GM08714 (cell line): ENCODE measurements around the gene NTRK1.

ENCODE experiments used
- H3K4me3 ChIP-seq: fragments of 200-500 bp; sonication (Bioruptor generic); 2 replicates; pipeline ENCODE4 v1.5.1; 2014; ENCODE audit warnings: mild to moderate bottlenecking, low read length, inconsistent platforms
- ZNF274 ChIP-seq: IDR thresholded peaks from 2 replicates; pipeline ENCODE4 v1.6.1; 2012; ENCODE audit warnings: mild to moderate bottlenecking, low read depth, low read length

The NTRK1 gene

DNA sequence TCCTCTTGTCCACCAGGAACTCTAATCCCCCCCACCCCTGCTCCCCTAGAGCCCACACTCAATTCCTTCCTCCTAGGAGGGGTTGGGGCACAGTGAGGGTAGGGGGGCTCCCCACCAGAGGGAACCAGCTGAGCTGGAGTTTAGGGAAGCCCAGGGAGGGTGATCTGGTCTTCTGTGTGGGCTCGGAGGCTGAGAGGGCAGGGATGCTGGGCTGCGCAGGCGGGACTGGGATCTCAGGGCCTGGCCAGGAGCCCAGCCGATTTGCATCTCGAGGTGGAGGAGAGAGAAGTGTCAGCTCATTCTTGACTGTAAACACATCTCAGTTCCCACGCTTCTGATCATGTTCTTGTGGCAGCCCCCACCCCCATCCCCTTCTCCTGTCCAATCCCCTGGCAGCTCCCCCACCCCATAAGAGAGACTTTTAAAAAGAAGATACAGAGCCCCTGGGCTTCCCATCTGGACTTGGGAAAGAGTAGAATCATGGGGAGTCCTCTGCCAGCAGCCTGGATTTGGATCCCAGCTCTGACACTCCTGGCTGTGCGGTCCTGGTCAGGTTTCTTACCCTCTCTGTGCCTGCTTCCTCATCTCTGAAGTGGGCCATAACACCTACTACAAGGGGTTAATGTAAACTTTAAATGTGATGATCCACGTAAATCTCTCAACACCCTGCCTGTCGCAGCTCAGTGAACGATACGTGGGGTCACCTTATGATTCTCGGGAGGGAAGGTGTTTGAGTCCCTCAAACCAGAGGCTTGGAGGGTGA lies 39.5 kb downstream of the NTRK1 start:
- no peak for TF ChIP-seq ZNF274
- no peak overlapping the region for H3K4me3 ChIP-seq

DNA sequence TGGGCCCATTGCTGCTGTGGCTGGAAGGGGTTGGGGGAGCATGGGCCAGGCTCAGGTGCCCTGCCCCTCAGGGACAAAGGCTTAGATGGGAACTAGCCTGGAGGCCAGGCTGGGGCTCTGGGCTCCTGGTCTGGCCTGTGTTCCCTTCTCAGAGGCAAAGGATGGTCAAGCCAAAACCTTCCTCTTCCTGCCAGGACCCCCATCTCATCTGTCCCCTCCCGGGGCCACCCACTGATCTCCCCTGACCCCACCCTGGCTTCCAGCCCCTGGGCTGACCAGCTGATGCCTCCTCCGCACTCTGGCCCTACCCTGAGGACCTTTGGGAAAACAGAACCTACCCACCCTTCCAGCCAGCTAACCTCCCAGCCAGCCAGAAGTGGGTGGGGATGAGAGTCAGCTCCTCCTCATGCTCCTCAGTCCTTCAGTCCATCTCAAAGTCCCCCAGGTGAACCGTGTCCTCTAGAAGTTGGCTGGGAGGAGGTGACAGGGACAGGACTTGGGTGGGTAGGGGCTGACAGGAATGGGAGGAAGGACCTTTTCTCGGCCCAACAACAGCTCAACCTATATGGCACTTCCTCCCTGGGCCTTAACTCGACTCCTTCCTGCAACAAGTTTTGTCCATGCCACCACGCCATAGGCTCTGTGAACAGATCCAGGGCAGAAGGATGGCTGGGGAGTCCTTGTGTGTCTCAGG lies 40.4 kb downstream of the NTRK1 start:
- H3K4me3 ChIP-seq: no peak overlapping the region
- no peak for TF ChIP-seq ZNF274

DNA sequence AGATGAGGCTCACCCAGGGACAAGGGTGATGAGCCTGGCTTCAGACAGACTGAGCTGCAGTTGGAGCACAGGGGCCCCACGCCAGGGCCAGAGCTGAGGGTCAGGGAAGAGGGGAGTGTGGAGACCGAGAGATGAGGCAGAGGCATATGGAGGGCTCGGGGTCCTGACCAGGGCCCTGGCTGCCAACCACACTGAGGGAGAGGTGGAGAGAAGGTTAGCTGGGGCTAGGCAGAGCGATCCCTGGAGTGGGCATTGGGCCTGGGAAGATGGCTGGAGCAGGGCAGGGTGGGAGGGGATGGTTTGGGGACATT lies 40.9 kb downstream of the NTRK1 start:
- no peak for TF ChIP-seq ZNF274
- H3K4me3 ChIP-seq: no peak overlapping the region

DNA sequence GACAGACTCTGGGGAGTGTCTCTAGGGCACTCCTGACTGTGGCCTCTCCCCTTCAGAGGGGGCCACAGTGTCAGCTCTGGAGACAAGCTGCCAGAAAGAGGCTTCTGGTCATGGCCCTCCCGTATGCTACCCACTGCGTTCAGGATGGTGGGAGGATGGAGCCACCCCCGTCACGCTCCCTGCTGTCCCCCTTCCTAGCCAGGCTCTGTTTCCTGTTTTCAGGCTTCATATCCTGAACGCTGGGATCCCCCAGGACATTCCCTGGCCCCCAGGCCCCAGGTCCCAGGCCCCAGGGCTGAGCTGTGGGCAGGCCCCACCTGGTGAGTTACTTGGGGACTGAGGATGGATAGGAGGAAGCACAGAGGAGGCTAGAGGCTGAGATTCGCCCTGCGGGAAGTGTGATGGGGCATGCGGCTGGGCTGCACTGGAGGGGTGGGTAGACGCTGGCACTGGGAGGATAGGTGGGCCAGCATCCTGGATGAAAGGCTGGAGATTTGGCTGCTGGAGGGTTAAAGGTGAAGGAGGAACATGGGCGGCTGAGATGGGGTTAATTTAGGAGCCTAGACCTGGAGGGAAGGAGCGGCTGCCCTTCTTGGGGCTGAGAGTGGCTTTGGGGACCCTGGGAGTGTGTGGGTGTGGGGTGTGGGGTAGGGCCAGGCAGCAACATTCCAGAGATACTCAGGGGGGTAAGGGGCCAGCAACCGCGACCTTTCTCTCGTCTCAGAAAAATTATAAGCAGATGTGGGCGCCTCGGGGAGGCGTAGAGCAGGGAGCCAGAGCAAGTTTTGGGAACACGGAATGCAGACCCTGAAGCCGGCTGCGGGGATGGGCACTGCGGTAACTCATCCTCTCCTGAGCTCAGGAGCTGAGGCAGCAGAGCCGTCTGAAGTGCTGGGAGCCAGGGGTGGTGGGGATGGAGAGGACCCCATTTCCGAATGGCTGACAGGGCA lies 41.6 kb downstream of the NTRK1 start:
- H3K4me3 ChIP-seq: no peak overlapping the region
- TF ChIP-seq ZNF274: no peak

DNA sequence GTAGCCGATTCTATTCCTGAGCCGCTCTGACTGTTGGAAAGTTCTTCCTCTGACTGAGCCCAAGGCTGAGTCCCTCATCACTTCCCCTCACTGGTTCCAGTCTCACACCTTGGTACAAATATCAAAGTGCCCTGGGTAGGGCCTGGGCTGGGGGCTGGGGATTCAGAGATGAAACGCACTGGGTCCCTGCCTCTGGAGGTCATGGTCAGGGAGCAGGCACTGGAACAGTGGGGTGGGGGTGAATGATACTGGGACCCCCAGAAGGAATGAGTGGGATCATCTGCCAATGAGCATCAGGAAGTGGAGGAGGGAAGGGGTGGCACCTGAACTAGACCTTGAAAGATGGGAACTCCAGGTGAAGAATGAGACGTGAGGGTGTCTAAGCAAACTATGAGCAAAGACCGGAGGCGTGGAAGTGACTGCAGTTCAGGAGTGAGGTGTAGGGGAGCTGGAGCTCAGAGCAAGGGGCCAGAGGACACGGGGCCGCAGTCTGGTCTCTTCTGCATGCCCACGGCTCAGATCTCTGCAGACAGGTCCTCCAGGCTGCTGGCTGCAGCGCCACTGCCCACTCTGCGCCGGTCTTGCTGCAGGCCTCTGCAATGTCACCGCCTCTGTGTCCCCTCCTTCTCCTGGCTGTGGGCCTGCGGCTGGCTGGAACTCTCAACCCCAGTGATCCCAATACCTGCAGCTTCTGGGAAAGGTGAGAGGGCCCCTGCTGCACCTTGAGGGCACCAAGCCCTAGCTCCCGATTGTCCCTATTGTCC lies 42.8 kb downstream of the NTRK1 start:
- H3K4me3 ChIP-seq: no peak overlapping the region
- TF ChIP-seq ZNF274: no peak

DNA sequence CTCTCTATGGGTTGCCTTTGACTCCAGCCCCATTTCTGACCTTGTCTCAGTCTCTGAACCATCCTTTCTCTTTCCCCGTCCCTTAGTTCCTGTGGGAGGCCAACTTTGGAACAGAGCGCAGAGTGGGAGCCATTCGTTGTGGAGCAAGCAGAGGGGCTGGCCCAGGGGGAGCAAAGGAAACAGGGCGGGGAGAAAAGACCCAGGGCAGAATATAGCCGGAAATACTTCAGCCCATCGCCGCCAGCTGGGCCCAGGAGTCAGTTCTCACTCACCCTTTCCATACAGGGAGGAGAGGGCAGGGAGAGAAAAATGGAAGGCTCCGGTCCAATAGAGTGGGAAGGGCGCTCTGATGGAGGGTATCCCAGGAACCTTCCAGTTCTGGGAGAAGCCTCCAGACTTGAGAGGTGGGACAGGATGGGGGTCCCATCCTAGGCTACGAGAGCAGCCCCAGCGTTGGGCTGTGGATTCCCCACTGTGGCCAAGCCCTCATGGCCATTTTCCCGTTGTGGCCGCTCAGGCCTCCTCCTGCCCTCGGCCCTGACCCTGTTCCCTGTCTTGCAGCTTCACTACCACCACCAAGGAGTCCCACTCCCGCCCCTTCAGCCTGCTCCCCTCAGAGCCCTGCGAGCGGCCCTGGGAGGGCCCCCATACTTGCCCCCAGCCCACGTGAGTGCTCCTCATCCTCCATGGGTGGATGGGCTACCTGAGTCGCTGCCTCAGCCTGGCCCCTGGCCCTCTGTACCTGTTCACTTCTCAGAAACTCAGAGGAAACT lies 43.7 kb downstream of the NTRK1 start:
- H3K4me3 ChIP-seq: no peak overlapping the region
- TF ChIP-seq ZNF274: no peak

DNA sequence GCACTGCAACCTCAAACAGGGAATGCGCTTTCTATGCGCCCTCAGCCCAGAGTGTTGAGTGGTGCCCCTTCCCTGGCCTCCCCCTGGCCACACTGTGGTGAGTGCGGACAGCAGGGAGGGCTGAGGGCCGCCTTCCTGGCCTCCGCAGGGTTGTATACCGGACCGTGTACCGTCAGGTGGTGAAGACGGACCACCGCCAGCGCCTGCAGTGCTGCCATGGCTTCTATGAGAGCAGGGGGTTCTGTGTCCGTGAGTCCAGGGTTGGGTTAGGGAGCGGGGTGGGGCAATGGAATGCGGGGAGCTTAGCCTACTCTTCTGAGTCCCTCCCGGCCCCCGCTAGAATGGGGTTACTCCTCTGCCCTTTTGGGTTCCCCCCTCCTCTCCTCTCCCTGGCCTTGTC lies 44.5 kb downstream of the NTRK1 start:
- H3K4me3 ChIP-seq: no peak overlapping the region
- no peak for TF ChIP-seq ZNF274

DNA sequence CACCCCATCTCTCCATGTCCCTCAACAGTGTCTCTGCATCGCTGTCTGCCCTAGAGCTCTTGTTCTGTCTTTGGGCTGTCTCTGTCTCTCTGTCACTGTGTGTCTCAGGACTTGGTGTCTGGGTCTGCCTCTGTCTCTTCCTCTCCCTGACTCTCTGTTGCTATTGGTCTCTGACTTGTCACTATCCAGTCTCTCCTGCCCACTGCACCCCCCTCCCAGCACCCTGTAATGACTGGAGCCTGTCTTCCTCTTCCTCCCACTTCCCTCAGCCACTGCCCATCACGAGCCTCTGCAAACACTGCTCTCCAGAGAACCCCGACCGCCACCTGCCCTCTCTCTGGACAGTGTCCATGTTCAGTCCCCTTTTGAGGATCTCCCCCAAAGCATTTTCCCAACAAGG lies 45.0 kb downstream of the NTRK1 start:
- TF ChIP-seq ZNF274: no peak
- no peak overlapping the region for H3K4me3 ChIP-seq

DNA sequence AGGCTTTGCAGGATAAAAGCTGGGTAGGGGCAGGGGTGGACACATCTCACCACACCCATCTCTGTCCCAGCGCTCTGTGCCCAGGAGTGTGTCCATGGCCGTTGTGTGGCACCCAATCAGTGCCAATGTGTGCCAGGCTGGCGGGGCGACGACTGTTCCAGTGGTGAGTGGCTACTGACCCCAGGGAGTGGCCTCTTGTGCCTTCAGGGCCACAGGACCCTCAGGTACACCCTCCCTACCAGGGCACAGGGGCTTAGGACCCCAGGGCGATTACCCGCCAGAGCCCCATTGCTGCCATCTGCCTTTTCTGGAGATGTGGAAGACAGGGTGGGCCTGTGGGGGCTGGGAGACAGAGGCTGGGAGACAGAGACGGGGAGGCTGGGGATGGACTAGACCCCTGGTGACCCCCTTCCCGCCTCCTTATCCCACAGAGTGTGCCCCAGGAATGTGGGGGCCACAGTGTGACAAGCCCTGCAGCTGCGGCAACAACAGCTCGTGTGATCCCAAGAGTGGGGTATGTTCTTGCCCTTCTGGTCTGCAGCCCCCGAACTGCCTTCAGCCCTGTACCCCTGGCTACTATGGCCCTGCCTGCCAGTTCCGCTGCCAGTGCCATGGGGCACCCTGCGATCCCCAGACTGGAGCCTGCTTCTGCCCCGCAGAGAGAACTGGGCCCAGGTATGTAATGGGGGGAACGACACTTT lies 45.7 kb downstream of the NTRK1 start:
- TF ChIP-seq ZNF274: no peak
- no peak overlapping the region for H3K4me3 ChIP-seq

DNA sequence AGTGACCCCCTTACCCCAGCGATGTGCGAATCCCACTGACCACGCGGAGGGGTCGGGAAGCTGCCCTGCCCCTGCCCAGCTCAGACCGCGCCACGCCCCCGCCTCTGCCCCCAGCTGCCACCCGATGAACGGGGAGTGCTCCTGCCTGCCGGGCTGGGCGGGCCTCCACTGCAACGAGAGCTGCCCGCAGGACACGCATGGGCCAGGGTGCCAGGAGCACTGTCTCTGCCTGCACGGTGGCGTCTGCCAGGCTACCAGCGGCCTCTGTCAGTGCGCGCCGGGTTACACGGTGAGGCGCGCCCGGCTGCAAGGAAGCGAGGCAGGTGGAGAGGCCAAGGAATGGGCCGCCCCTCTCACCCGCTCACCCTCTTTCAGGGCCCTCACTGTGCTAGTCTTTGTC lies 47.9 kb downstream of the NTRK1 start:
- TF ChIP-seq ZNF274: no peak
- H3K4me3 ChIP-seq: no peak overlapping the region

DNA sequence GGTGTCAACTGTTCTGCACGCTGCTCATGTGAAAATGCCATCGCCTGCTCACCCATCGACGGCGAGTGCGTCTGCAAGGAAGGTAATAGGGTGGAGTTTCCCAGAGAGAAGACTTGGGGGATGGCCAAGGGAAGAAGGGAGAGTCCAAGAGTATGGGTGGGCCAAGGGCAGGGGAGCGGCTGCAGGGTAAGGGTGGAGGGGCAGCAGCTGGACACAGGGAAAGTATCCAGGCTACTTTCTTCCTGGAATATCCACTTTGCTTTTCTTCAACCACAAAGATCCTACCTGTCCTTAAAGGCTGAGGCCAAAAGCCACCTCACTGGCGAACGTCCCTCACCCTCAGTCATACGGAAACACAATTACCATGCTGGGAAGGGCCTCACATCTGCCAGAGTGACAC lies 48.3 kb downstream of the NTRK1 start:
- no peak for TF ChIP-seq ZNF274
- no peak overlapping the region for H3K4me3 ChIP-seq

DNA sequence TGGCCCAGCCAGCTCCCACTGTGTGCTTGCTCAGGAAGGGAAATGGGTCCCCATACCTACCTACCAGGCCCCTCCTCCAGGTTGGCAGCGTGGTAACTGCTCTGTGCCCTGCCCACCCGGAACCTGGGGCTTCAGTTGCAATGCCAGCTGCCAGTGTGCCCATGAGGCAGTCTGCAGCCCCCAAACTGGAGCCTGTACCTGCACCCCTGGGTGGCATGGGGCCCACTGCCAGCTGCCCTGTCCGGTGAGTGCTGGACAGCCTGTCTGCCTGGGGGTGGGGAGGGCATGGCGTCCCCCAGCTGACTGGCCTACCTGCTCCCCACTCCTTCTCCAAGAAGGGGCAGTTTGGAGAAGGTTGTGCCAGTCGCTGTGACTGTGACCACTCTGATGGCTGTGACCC lies 49.0 kb downstream of the NTRK1 start:
- TF ChIP-seq ZNF274: no peak

DNA sequence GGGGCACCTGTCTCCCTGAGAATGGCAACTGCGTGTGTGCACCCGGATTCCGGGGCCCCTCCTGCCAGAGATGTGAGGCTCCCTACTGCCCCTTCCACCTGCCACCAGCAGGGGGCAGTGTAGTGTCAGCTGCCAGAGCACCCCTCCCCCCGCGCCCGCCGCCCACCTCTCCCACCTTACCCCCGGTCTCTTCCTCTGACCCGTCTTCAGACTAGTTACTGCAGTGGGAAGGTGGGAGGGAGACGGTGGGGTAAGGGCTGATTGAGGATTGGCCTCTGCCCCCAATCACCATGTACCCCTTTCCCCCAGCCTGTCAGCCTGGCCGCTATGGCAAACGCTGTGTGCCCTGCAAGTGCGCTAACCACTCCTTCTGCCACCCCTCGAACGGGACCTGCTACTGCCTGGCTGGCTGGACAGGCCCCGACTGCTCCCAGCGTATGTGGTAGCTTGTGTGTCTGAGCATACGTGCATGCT lies 49.7 kb downstream of the NTRK1 start:
- no peak for TF ChIP-seq ZNF274
- H3K4me3 ChIP-seq: no peak overlapping the region

More for the DNA sequence above, 49.0 kb downstream of the NTRK1 start:
- H3K4me3 ChIP-seq: no peak overlapping the region
